Measurements from ENCODE around the gene COPG2. TPM values are rescaled to one million over a fixed set of nuclear protein-coding genes. Genes with fewer than 3 reads are reported as not detected.

The COPG2 gene
- total and polyA plus RNA-seq, 2 donors (not counting 1 experiment from before 2014, with no cell fraction given) = 6.1 to 13.4 TPM

GRCh38 chr7:130479716-130480400 lies 188.7 kb downstream of the COPG2 start:
- H3K9me3 Mint-ChIP-seq (ENCODE audit: insufficient read depth) = no peaks in the 10 kb centered on the region
- no peak for ATAC-seq (ENCODE audit: low read depth)
- no peak overlapping the region for H3K27ac ChIP-seq (ENCODE audit: low read length in 2 of 2)
- no peak overlapping the region for H3K4me3 ChIP-seq (ENCODE audit: control extremely low read depth in 1 of 5, extremely low read depth in 1 of 5, insufficient read depth in 1 of 5, low read depth in 2 of 5, low read length in 4 of 5)
- ChIA-PET POLR2A (no interaction called here), CTCF (no interaction called here)
- no peak overlapping the region for H3K27ac Mint-ChIP-seq
- H4K20me1 ChIP-seq (ENCODE audit: control insufficient read depth, insufficient read depth, low read length, poor library complexity, severe bottlenecking) = no peaks in the 10 kb centered on the region
- peaks cover 0 to 13% (median 8%) of the 10 kb centered on the region in 4 experiments for H3K27me3 ChIP-seq (replicated peaks in 1 of 4; ENCODE audit: control extremely low read depth in 1 of 4, control insufficient read depth in 3 of 4, insufficient read depth in 4 of 4, low read length in 3 of 4)
- H3K36me3 ChIP-seq (replicated peaks in 1 of 2; ENCODE audit: control extremely low read depth in 1 of 2, control insufficient read depth in 1 of 2, extremely low read depth in 1 of 2, insufficient read depth in 2 of 2, low read length in 1 of 2) = no peaks in the 10 kb centered on the region
- no peak for DNase-seq
- H3K9me3 ChIP-seq (ENCODE audit: control extremely low read depth in 1 of 3, control insufficient read depth in 2 of 3, insufficient read depth in 1 of 3, low read length in 2 of 3) = no peaks in the 10 kb centered on the region
- no peaks in the 10 kb centered on the region for H3K4me1 Mint-ChIP-seq
- H3K27me3 Mint-ChIP-seq = peaks cover 35% of the 10 kb centered on the region
- no peak overlapping the region for H3K9ac ChIP-seq (ENCODE audit: low read length)
- no peak overlapping the region for H3K4me3 Mint-ChIP-seq
- intact Hi-C loops (cut with micrococcal nuclease) = no loop called here
- no peak overlapping the region for H2AFZ ChIP-seq (ENCODE audit: insufficient read depth, low read depth, low read length, poor library complexity, severe bottlenecking)
- no peaks in the 10 kb centered on the region for H3K4me1 ChIP-seq (ENCODE audit: control insufficient read depth in 2 of 2, insufficient read depth in 2 of 2, low read length in 2 of 2)
- no peaks in the 10 kb centered on the region for H3K79me2 ChIP-seq (ENCODE audit: control insufficient read depth, insufficient read depth, low read length)
- no CpG with 5 or more reads among the region's 1 CpG for WGBS (ENCODE audit: insufficient coverage)
- TF ChIP-seq EZH2 (IDR thresholded peaks at IDR 0.05; ENCODE audit: borderline replicate concordance, insufficient read depth, low read depth, low read length, poor library complexity, severe bottlenecking) (no peak), CTCF (IDR thresholded peaks at IDR 0.05) (no peak)
- H3K4me2 ChIP-seq (replicated peaks; ENCODE audit: low read depth, low read length, poor library complexity, severe bottlenecking) = no peak overlapping the region

- ATAC-seq (ENCODE audit: low read depth) (no peak), DNase-seq (no peak)
- TF ChIP-seq EZH2 (IDR thresholded peaks at IDR 0.05; ENCODE audit: borderline replicate concordance, insufficient read depth, low read depth, low read length, poor library complexity, severe bottlenecking) = no peak
- TF ChIP-seq CTCF (IDR thresholded peaks at IDR 0.05) = no peak
- Mint-ChIP-seq H3K27me3 (peaks cover 30% of the 10 kb centered on the region), H3K4me1 (peaks cover 2% of the 10 kb centered on the region), H3K4me3 (no peak overlapping the region), H3K27ac (no peak overlapping the region), H3K9me3 (ENCODE audit: insufficient read depth) (no peaks in the 10 kb centered on the region)
- Histone ChIP-seq H3K27me3 (replicated peaks in 1 of 4; ENCODE audit: control extremely low read depth in 1 of 4, control insufficient read depth in 3 of 4, insufficient read depth in 4 of 4, low read length in 3 of 4) (peaks cover 0 to 7% (median 7%) of the 10 kb centered on the region in 4 experiments), H3K4me3 (ENCODE audit: control extremely low read depth in 1 of 5, extremely low read depth in 1 of 5, insufficient read depth in 1 of 5, low read depth in 2 of 5, low read length in 4 of 5) (no peak overlapping the region), H3K79me2 (ENCODE audit: control insufficient read depth, insufficient read depth, low read length) (no peaks in the 10 kb centered on the region), H3K36me3 (replicated peaks in 1 of 2; ENCODE audit: control extremely low read depth in 1 of 2, control insufficient read depth in 1 of 2, extremely low read depth in 1 of 2, insufficient read depth in 2 of 2, low read length in 1 of 2) (no peaks in the 10 kb centered on the region), H3K9ac (ENCODE audit: low read length) (no peak overlapping the region), H3K4me1 (ENCODE audit: control insufficient read depth in 2 of 2, insufficient read depth in 2 of 2, low read length in 2 of 2) (peaks cover 0 to under 1% of the 10 kb centered on the region in 2 donors), H3K9me3 (ENCODE audit: control extremely low read depth in 1 of 3, control insufficient read depth in 2 of 3, insufficient read depth in 1 of 3, low read length in 2 of 3) (no peaks in the 10 kb centered on the region), H3K27ac (ENCODE audit: low read length in 2 of 2) (no peak overlapping the region), H4K20me1 (ENCODE audit: control insufficient read depth, insufficient read depth, low read length, poor library complexity, severe bottlenecking) (no peaks in the 10 kb centered on the region), H3K4me2 (replicated peaks; ENCODE audit: low read depth, low read length, poor library complexity, severe bottlenecking) (no peak overlapping the region), H2AFZ (ENCODE audit: insufficient read depth, low read depth, low read length, poor library complexity, severe bottlenecking) (no peak overlapping the region)
- CTCF ChIA-PET = no interaction called here
- 100% methylated on average over 1 of the region's 3 CpGs for WGBS (ENCODE audit: insufficient coverage)
- POLR2A ChIA-PET = no interaction called here
- intact Hi-C loops (cut with micrococcal nuclease) = no loop called here
These were observed 189.6 kb downstream of the COPG2 start for GRCh38 chr7:130478991-130479390.

All from B cell (primary cell).